B cell (primary cell): ENCODE results near the gene SLC7A6. TPM values are rescaled to one million over a fixed set of nuclear protein-coding genes. Genes with fewer than 3 reads are reported as not detected.
A peak's percentile ranks its signal among the peaks of the same experiment; 100 is the strongest.

Experiments
- ATAC-seq: fragments of 200-7000 bp; cut with Tn5 transposase; one replicate; pipeline ENCODE4 v1.10.0; 2021; ENCODE audit warnings: low read depth, mild to moderate bottlenecking, moderate number of reproducible peaks, moderate library complexity
- CTCF ChIA-PET: fragments of 350-600 bp; sonication (Branson Sonifier 250); formaldehyde crosslinking; loops from one replicate; lab custom pipeline; 2021; ENCODE audit warnings: antibody characterized with exemption, inconsistent platforms; lab: Charles Lee
- POLR2A ChIA-PET: fragments of 350-600 bp; sonication (Branson Sonifier 250); formaldehyde crosslinking; loops from one replicate; lab custom pipeline; 2021; ENCODE audit warnings: antibody characterized with exemption; lab: Charles Lee
- DNase-seq: peaks from one replicate; pipeline ENCODE4 v3.0.0; 2013
- H2AFZ ChIP-seq: 2 replicates; pipeline ENCODE4 v1.6.1; 2012; ENCODE audit warnings: mild to moderate bottlenecking, low read depth, low read length; ENCODE audit not compliant: insufficient read depth, poor library complexity, severe bottlenecking
- H3K27ac ChIP-seq, 2 donors: 1 replicate in 1 of 2; 2 replicates in 1 of 2; pipeline ENCODE4 v1.5.1; 2012 to 2013; ENCODE audit warnings: low read length in 2 of 2, mild to moderate bottlenecking in 2 of 2, moderate library complexity in 1 of 2
- H3K27me3 ChIP-seq, 4 experiments: fragments of 200-600 bp in 1 of 4; sonication (generic) in 1 of 4; replicated peaks in 1 of 4; 1 replicate in 2 of 4; 2 replicates in 2 of 4; pipeline versions ENCODE4 v1.6.1 to v1.7.0; 2013 to 2016; ENCODE audit warnings: low read length in 3 of 4, mild to moderate bottlenecking in 2 of 4, mixed read lengths in 1 of 4, moderate library complexity in 1 of 4; ENCODE audit not compliant: insufficient read depth in 4 of 4, control insufficient read depth in 3 of 4; ENCODE audit errors: control extremely low read depth in 1 of 4
- H3K36me3 ChIP-seq, 2 experiments: replicated peaks in 1 of 2; 1 replicate in 1 of 2; 2 replicates in 1 of 2; pipeline versions ENCODE4 v1.6.1 to v1.7.1; 2013; ENCODE audit warnings: low read length in 1 of 2; ENCODE audit not compliant: insufficient read depth in 2 of 2, control insufficient read depth in 1 of 2; ENCODE audit errors: control extremely low read depth in 1 of 2, extremely low read depth in 1 of 2
- H3K4me1 ChIP-seq, 2 donors: fragments of 200-600 bp in 1 of 2; sonication (generic) in 1 of 2; 1 replicate in 1 of 2; 2 replicates in 1 of 2; pipeline versions ENCODE4 v1.5.1 to v1.6.1; 2013 to 2017; ENCODE audit warnings: low read length in 2 of 2; ENCODE audit not compliant: control insufficient read depth in 2 of 2, insufficient read depth in 2 of 2
- H3K4me2 ChIP-seq: replicated peaks from 2 replicates; pipeline ENCODE3; 2012; ENCODE audit warnings: mild to moderate bottlenecking, low read depth, low read length; ENCODE audit not compliant: poor library complexity, severe bottlenecking
- H3K4me3 ChIP-seq, 5 experiments: fragments of 200-600 bp in 1 of 5; sonication (generic) in 1 of 5; 1 replicate in 3 of 5; 2 replicates in 2 of 5; pipeline versions ENCODE4 v1.5.1 to v1.7.0; 2011 to 2016; ENCODE audit warnings: low read length in 4 of 5, mild to moderate bottlenecking in 4 of 5, low read depth in 2 of 5, control low read depth in 1 of 5, moderate library complexity in 1 of 5; ENCODE audit not compliant: insufficient read depth in 1 of 5; ENCODE audit errors: control extremely low read depth in 1 of 5, extremely low read depth in 1 of 5
- H3K79me2 ChIP-seq: fragments of 200-600 bp; sonication (generic); one replicate; pipeline ENCODE4 v1.6.0; 2016; ENCODE audit warnings: low read length; ENCODE audit not compliant: control insufficient read depth, insufficient read depth
- H3K9ac ChIP-seq: fragments of 200-600 bp; sonication (generic); 2 replicates; pipeline ENCODE4 v1.6.1; 2017; ENCODE audit warnings: mild to moderate bottlenecking, low read length, moderate library complexity
- H3K9me3 ChIP-seq, 3 donors: one replicate each; pipeline versions ENCODE4 v1.6.1 to v1.7.1; 2013; ENCODE audit warnings: low read length in 2 of 3; ENCODE audit not compliant: control insufficient read depth in 2 of 3, insufficient read depth in 1 of 3; ENCODE audit errors: control extremely low read depth in 1 of 3
- H4K20me1 ChIP-seq: 2 replicates; pipeline ENCODE4 v1.6.0; 2012; ENCODE audit warnings: mild to moderate bottlenecking, low read length; ENCODE audit not compliant: insufficient read depth, control insufficient read depth, poor library complexity, severe bottlenecking
- H3K27ac Mint-ChIP-seq: one replicate; pipeline ENCODE4 v1.8.0; 2021; ENCODE audit warnings: mixed read lengths
- H3K27me3 Mint-ChIP-seq: one replicate; pipeline ENCODE4 v1.8.0; 2021; ENCODE audit warnings: mixed read lengths
- H3K4me1 Mint-ChIP-seq: one replicate; pipeline ENCODE4 v1.8.0; 2021; ENCODE audit warnings: mixed read lengths
- H3K4me3 Mint-ChIP-seq: one replicate; pipeline ENCODE4 v1.8.0; 2021; ENCODE audit warnings: mixed read lengths
- H3K9me3 Mint-ChIP-seq: one replicate; pipeline ENCODE4 v1.8.0; 2022; ENCODE audit warnings: mixed read lengths; ENCODE audit not compliant: insufficient read depth
- EZH2 ChIP-seq: IDR thresholded peaks from 2 replicates; pipeline ENCODE4 v1.6.1; 2012; ENCODE audit warnings: borderline replicate concordance, low read depth, mild to moderate bottlenecking, moderate library complexity, low read length; ENCODE audit not compliant: insufficient read depth, poor library complexity, severe bottlenecking
- WGBS: methylation state at CpG from one replicate; pipeline ENCODE4 v1.1.5; 2013; ENCODE audit warnings: missing lambda C conversion rate; ENCODE audit not compliant: insufficient coverage; 5-methylcytosine and 5-hydroxymethylcytosine counted together
- intact Hi-C: fragments of 100-400 bp; cut with micrococcal nuclease; formaldehyde crosslinking; loops from one replicate; pipeline ENCODE4 v1.10.0; 2022
- polyA plus RNA-seq: library from polyadenylated mRNA; depleted of rRNA; stranded (reverse); fragments of >200 nt; gene quantifications from 2 replicates; pipeline ENCODE4 v1.2.3, GENCODE V29; 2012
- total RNA-seq, 2 donors: library from RNA; stranded (reverse); fragments of 120-200 nt in 1 of 2; gene quantifications; 1 replicate in 1 of 2; 2 replicates in 1 of 2; pipeline versions ENCODE4 v1.2.3 to v1.2.4, GENCODE V29; 2013 to 2022
- TF ChIP-seq, protein P1 (sequence below): fragments of 200-600 bp; IDR thresholded peaks from one replicate; pipeline ENCODE4 v1.8.0; 2022; ENCODE audit warnings: antibody characterized with exemption, mild to moderate bottlenecking

SLC7A6 gene
- total and polyA plus RNA-seq, 2 donors (not counting 1 experiment from before 2014, with no cell fraction given): 73.8 to 85.1 TPM

DNA sequence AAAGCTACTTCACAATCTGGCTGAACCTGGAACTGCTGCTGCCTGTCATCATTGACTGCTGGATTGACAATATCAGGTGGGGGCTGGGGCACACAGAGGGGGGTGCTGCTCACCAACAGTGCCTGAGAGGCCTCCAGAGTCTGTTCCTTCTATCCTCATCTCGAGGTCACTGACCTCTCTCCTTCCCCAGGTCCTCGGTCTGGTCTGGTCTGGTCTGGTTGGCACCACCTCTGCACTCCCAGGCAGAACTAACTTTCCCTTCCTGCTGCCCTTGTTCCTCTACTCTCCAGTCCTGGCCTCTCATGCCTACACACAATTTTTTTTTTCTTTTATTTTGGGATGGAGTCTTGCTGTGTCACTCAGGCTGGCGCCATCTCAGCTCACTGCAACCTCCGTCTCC is 15.0 kb upstream of the SLC7A6 start:
- H3K36me3 ChIP-seq: peaks cover 0 to 7% of the 10 kb centered on the region in 2 experiments
- POLR2A ChIA-PET: no interaction called here
- WGBS: 96% methylated on average over 3 of the region's 4 CpGs
- H4K20me1 ChIP-seq: peaks cover 9% of the 10 kb centered on the region
- H3K4me2 ChIP-seq: no peak overlapping the region
- no peak overlapping the region for H2AFZ ChIP-seq
- peaks cover 43% of the 10 kb centered on the region for H3K4me1 Mint-ChIP-seq
- peaks cover 34% of the 10 kb centered on the region for H3K79me2 ChIP-seq
- no peak overlapping the region for H3K27ac Mint-ChIP-seq
- no peaks in the 10 kb centered on the region for H3K9me3 ChIP-seq
- no peak overlapping the region for H3K27ac ChIP-seq
- H3K4me3 ChIP-seq: no peak overlapping the region
- ATAC-seq: no peak
- no peaks in the 10 kb centered on the region for H3K27me3 ChIP-seq
- H3K4me1 ChIP-seq: peaks cover 39 to 44% of the 10 kb centered on the region in 2 donors
- DNase-seq: no peak
- H3K9ac ChIP-seq: no peak overlapping the region
- CTCF ChIA-PET: interaction anchor here (0.6 to 5.7 kb wide), 4 partner anchors 11 to 309 kb away, joined by 4 to 65 read pairs (median 5); partner anchors contain the start of gene SLC7A6
- no peak overlapping the region for H3K4me3 Mint-ChIP-seq
- no peaks in the 10 kb centered on the region for H3K9me3 Mint-ChIP-seq
- H3K27me3 Mint-ChIP-seq: no peaks in the 10 kb centered on the region
- no peak for TF ChIP-seq EZH2
- TF ChIP-seq, protein P1, sequence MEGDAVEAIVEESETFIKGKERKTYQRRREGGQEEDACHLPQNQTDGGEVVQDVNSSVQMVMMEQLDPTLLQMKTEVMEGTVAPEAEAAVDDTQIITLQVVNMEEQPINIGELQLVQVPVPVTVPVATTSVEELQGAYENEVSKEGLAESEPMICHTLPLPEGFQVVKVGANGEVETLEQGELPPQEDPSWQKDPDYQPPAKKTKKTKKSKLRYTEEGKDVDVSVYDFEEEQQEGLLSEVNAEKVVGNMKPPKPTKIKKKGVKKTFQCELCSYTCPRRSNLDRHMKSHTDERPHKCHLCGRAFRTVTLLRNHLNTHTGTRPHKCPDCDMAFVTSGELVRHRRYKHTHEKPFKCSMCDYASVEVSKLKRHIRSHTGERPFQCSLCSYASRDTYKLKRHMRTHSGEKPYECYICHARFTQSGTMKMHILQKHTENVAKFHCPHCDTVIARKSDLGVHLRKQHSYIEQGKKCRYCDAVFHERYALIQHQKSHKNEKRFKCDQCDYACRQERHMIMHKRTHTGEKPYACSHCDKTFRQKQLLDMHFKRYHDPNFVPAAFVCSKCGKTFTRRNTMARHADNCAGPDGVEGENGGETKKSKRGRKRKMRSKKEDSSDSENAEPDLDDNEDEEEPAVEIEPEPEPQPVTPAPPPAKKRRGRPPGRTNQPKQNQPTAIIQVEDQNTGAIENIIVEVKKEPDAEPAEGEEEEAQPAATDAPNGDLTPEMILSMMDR: no peak
- intact Hi-C loops: loop anchor here (5.0 kb wide), 1 partner anchor 38 kb away; no protein-coding TSS in a partner anchor

DNA sequence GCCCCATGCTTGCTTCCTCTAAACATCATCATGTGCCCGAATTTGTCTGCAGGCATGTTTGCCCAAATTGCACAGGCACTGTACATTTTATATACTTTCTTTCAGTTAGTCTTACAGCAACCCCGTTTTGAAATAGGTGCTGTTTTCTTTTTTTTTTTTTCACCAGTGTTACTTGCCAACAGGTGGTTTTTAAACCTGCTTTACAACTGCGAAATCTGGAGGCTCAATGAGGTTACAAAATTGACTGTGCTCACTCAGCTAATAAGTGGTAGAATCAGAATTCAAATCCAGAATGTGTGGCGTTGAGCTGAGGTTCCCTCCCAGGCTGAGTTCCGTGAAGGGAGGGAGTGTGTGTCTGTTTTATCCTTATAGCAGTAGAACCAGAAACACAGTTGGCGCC is 13.4 kb upstream of the SLC7A6 start:
- no peak overlapping the region for H3K4me3 ChIP-seq
- H3K27ac ChIP-seq: no peak overlapping the region
- H3K9ac ChIP-seq: no peak overlapping the region
- H3K4me1 ChIP-seq: peaks cover 31 to 33% of the 10 kb centered on the region in 2 donors
- WGBS: 93% methylated on average over 4 of the region's 6 CpGs
- intact Hi-C loops: no loop called here
- DNase-seq: no peak
- Mint-ChIP-seq H3K4me3 (no peak overlapping the region), H3K9me3 (no peaks in the 10 kb centered on the region), H3K27me3 (no peaks in the 10 kb centered on the region), H3K27ac (peak overlapping the region; percentile 10), H3K4me1 (peaks cover 30% of the 10 kb centered on the region)
- ChIA-PET POLR2A (interaction anchor here (0.6 kb wide), 1 partner anchor 609 kb away, joined by 4 read pairs; no protein-coding TSS in a partner anchor), CTCF (interaction anchor here (5.7 to 15.1 kb wide), 2 partner anchors 11 to 77 kb away, joined by 65 to 554 read pairs; partner anchors contain the start of gene SLC7A6)
- H3K27me3 ChIP-seq: no peaks in the 10 kb centered on the region
- TF ChIP-seq, protein P1: no peak
- no peak for TF ChIP-seq EZH2
- ATAC-seq: no peak
- no peak overlapping the region for H3K4me2 ChIP-seq
- H3K79me2 ChIP-seq: peaks cover 37% of the 10 kb centered on the region
- no peak overlapping the region for H2AFZ ChIP-seq
- H3K36me3 ChIP-seq: peaks cover 0 to 20% of the 10 kb centered on the region in 2 experiments
- no peaks in the 10 kb centered on the region for H3K9me3 ChIP-seq
- peaks cover 6% of the 10 kb centered on the region for H4K20me1 ChIP-seq
